ENCODE measurements around the gene RFX5.
A peak's percentile ranks its signal among the peaks of the same experiment; 100 is the strongest.
"Not testable (repeated sequence)": the region's sequence is repeated elsewhere in the genome, so short reads cannot be mapped to it uniquely, and the experiment has no call there.

Gene RFX5

GRCh38 chr1:151346769-151347522 lies at the start of gene RFX5:
Gene RFX5, minus strand, starts transcription at chr1:151347252. Its CDS starts 932 bp downstream, at chr1:151346320.
- peak; percentile 83 for DNase-seq (ENCODE audit: low read depth)

DNA sequence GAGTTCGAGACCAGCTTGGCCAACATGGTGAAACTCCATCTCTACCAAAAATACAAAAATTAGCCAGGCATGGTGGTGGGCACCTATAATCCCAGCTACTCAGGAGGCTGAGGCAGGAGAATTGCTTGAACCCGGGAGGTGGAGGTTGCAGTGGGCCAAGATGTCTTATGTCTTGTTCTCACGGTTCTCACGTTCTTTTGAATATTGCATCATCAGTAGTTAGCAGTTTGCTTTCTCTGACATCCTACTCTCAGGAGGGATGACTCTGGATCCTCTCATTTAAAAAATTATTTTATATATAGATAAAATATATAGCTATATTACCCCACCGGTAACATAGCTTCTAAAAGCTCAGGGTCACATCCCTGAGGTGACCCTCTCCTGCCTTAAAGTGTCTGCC lies 49.2 kb upstream of the RFX5 start:
- DNase-seq (ENCODE audit: low read depth): not testable (repeated sequence)

DNA sequence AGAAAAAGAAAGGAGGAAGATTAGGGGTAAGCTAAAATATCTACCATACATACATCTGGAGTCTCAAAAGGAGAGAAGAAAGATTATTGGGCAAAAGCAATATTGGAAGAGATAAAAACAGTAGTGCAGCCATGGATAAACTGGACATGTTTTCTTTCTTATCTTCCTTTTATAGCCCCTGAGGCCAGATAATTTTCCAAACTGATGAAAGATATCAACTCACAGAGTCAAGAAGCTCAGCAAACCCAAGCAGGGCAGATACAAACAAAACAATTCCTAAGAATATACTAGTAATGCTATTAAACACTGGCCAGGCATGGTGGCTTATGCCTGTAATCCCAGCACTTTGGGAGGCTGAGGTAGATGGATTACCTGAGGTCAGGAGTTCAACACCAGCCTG lies 46.5 kb upstream of the RFX5 start:
- DNase-seq (ENCODE audit: low read depth): no peak

GRCh38 chr1:151391079-151391563 lies 44.1 kb upstream of the RFX5 start:
- no peak for DNase-seq (ENCODE audit: low read depth)

DNA sequence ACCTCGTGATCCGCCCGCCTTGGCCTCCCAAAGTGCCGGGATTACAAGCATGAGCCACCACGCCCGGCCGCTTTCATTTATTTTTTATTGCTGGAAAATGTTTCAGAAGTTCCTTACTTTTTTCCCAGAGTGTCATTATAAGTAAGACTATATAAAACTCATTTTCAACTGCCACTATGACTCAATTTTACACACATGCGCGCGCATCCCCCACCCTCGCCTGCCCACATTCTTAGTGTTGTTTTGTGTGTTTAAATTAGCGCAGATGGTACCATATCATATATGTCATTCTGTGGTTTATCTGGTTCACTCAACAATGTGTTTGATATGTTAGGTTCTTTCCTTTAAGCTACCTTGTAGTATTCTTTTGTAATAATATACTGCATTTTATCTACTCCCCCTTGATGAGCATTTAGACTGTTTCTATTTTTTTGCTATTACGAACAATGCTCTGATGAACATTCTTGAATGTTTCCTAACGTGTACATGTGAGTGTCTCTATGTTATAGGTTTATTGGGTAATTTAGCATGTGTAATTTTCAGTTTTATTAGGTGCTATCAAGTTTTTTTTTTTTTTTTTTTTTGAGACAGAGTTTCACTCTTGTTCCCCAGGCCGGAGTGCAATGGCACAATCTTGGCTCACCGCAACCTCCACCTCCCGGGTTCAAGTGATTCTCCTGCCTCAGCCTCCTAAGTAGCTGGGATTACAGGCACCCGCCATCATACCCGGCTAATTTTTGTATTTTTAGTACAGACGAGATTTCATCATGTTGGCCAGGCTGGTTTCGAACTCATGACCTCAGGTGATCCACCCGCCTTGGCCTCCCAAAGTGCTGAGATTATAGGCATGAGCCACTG lies 43.4 kb upstream of the RFX5 start:
- DNase-seq (ENCODE audit: low read depth): not testable (repeated sequence)

DNA sequence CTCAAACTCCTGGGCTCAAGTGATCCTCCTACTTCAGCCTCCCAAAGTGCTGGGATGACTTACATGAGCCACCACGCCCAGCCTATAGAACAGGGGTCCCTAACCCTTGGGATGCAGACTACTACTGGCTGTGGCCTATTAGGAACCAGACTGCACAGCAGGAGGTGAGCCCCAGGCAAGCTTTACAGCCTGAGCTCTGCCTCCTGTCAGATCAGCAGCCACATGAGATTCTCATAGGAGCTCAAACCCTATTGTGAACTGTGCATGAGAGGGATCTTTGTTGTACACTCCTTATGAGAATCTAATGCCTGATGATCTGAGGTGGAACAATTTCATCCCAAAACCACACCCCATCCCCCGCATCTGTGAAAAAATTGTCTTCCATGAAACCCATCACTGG lies 39.0 kb upstream of the RFX5 start:
- no peak for DNase-seq (ENCODE audit: low read depth)

GRCh38 chr1:151384584-151384983 lies 37.5 kb upstream of the RFX5 start:
- no peak for DNase-seq (ENCODE audit: low read depth)

DNA sequence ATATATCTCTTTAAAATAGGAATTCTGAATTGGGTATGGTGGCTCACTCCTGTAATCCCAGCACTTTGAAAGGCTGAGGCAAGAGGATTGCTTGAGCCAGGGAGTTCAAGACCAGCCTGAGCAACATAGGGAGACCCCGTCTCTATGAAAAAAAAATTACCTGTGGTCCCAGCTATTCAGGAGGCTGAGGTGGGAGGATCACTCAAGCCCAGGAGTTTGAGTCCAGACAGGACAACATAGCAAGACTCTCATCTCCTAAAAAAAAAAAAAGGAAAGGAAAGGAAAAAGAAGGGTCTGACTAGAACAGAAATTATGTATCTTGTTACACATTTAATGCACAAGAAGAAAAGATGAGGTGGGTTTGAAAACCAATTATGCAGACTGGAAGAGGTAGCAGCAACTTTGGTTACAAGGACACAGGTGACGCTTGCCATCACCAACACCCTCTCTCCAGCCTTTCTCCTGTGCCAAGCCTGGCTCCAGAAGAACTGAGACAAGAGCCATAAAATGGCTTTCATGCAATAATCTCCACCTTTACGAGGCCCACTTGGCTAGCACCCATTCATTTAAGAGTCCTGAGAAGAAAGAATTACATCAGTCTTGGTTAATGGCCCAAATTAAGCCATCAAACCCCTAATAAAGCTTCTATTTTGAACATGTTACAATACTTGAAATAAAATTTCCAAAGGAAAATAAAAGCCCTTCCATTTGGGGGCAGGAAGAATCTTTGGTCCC lies 30.3 kb upstream of the RFX5 start:
- DNase-seq (ENCODE audit: low read depth): no peak

DNA sequence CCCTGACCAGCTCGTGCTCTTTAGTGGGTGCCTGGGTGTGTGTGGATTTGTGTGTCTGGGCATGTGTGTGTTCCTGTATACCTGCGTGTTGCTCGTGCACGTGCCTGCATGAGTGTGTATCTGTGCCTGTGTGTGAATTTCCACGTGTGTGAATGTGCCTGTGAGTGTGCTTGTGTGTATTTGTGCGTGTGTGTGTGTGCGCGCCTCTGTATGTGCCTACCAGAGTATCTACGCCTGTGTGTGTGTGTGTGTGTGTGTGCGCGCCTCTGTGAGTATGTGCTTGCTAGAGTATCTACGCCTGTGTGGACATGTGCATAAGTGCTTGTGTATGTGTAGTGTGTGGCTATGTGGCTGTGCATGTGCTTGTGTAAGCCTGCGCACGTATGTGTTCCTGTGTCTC lies 26.1 kb upstream of the RFX5 start:
- DNase-seq (ENCODE audit: low read depth): no peak

DNA sequence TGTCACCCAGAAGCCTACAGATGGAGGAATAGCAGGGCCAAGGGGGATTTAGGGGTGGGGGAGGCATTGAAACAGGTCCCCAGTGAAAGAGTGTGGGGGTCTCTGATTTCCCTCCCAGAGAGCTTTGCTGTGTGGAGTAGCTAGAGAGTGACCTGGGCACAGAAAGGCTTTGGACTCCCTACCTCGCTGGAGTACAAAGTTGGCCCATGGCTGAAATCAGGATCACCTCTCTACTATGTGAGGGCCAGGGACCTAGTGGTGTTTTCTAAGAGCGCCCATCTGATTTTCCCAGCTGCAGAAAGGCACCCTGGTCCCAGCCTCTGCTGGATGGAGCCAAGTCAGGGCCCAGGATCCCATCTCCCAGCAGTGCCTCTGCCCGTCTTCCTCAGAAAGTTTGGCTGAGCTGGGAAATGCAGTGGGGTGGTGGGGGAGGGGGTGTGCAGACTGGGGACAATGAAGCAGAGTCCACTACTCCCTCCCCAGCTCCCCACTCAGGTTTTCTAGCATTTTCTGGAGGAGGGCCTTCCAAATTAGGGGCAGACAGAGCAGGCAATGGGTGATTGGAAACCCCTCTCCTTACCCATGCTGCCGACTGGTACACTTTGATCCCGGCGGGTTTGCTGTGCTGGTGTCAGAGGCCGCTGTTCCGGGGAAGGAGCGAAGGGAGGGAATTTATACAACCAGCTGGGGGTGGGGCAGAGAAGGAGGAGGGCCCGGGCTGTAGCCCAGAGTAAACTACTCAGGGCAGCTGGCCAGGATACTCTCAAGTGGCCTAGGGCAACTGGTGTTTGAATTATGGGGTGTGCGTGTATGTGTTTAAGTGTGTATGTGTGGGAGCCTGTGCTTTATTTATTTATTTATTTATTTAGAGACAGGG lies 25.2 kb upstream of the RFX5 start, which contains the start of gene SELENBP1:
TSS of gene SELENBP1 (minus strand) at position 648 of the 877 bp plus-strand sequence. CDS start at position 584, 64 bp downstream.
- DNase-seq (ENCODE audit: low read depth): no peak

DNA sequence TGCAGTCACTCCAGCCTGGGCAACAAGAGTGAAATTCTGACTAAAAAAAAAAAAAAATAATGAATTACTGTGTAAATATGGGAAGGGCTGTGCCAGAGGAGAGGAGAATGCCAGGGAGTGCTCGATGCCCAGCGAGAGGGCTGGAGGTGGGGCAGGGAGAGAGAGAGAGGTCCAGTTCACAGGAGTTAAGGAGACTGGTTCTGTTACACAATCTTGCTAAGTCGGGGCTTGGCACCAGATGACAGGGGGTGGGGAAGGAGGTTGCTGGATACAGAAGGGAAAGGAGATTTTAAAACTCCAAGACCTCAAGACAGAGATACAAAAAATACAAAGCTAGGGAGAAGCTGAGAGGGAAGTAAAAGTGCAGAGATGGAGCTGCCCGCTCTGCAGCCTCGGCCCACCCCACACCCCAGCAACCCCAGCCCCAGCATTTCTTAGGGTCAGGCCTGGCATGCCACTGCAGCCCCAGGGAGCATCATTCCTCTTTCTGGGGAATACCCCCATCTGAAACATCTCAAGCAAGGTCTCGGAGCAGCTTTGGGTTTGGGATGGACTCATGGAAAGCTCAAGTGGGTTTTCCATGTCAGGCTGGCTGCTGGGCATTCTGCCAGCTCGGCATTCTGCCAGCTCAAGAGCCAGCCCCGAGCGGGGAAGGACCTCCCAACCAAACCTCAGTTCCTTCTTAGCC lies 24.5 kb upstream of the RFX5 start:
- DNase-seq (ENCODE audit: low read depth): no peak

GRCh38 chr1:151370211-151370911 lies 23.3 kb upstream of the RFX5 start:
- DNase-seq (ENCODE audit: low read depth): no peak

DNA sequence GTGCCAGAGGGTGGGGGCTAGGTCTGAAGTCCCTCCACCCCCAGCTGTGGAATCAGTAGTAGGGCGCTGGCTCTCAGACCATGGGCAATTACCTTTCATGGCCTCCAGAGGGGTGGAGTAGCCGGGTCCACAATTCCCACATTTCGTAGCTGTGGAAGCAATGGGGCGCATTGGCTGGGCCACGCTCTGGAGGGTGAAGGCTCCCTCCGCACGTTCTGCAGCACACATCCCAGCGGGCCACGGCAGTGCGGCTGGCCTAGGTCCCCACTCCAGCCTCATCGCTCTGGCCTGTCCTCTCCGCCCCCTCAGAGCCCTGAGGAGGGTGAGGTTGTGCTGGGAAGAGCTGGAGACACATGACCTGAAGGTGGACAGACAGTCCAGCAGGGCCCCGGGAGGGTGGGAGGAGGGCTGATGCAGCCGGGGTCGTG lies 22.6 kb upstream of the RFX5 start:
- DNase-seq (ENCODE audit: low read depth): no peak

- DNase-seq (ENCODE audit: low read depth): no peak
These were observed 22.2 kb upstream of the RFX5 start for GRCh38 chr1:151369302-151369610.

DNA sequence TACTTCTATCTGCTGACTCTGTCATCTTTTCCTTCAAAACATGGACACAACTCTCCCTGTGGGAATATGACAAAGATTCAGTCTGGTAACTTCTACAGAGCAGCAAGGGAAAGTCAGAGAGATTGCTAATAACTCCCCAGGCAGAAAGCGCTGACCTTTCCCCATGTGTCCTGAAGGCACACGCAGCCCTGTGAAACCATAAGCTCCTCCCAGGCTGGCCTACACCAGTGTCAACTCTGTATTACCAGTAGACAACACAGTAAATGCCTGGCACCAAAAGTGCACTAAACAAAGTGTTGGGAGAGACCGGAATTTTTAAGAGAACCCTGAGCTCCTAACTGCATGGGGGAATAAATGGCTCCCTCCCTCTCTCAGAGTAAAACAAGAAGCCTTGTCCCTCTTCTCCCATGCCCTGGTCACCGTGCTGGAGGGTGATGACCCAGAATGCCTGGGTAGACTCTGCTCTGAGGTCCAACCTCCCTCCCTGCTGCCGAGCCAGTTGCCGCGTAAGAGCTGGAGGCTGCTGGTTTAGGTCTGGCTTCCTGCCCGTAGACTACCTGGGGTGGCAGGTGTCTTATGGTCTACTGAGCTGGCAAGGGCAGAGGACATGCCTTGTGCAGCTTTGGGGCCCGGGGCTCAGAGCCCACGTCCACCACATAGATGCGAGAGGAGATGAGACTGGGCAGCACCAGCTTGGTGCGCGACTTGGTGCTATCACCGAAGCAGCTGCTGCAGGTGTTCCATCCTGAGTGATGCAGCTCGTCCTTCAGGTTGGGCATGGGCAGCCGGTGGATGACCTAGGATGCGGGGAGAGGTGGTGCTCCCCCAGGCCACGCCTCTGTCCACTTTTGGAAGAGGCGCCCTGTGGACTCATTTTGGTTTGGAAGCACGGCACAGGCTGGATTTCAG lies 21.6 kb upstream of the RFX5 start:
- no peak for DNase-seq (ENCODE audit: low read depth)

DNA sequence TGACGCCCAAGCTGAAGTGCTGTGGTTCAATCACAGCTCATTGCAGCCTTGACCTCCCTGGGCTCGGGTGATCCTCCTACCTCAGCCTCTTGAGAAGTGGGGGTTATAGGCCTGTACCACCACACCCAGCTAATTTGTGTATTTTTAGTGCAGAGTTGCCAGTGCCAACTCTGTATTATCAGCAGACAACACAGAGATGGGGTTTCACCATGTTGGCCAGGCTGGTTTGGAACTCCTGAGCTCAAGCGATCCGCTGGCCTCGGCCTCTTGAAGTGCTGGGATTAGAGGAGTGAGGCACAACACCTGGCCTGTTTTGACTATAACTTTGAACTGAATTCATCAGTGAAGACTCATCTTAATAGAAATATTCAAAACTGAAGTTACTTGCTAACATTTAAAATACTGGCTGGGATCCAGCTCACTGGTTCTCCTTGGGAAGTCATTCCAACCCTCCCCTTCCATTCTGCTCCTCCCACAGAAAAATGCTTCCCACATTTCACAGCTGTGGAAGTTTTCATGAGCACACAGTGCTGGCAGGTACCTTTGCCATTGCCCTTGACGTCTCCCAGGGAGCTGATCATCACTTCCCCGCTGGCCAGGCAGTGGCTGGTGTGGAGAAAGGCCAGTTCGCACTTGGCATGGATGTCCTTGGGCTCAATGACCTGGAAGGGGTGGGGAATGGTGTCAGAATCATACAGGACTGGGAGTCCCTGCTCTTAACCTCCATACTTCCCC lies 20.8 kb upstream of the RFX5 start:
- DNase-seq (ENCODE audit: low read depth): no peak

GRCh38 chr1:151364996-151365395 lies 17.9 kb upstream of the RFX5 start:
- no peak for DNase-seq (ENCODE audit: low read depth)

Measured in stimulated activated CD8-positive, alpha-beta memory T cell treated with anti-CD3 and anti-CD28 coated beads, Interleukin-12 subunit alpha, Interleukin-12 subunit beta, amount 100 ng/mL, for 1 hour (primary cell).